Fibroblast of gingiva (primary cell): Measurements from ENCODE around the gene ROBO1.
A peak's percentile ranks its signal among the peaks of the same experiment; 100 is the strongest.
"Not testable (repeated sequence)": the region's sequence is repeated elsewhere in the genome, so short reads cannot be mapped to it uniquely, and the experiment has no call there.

Experiments
- DNase-seq: peaks from one replicate; pipeline ENCODE4 v3.0.0-alpha.2; 2011; ENCODE audit warnings: low read depth

Gene ROBO1

DNA sequence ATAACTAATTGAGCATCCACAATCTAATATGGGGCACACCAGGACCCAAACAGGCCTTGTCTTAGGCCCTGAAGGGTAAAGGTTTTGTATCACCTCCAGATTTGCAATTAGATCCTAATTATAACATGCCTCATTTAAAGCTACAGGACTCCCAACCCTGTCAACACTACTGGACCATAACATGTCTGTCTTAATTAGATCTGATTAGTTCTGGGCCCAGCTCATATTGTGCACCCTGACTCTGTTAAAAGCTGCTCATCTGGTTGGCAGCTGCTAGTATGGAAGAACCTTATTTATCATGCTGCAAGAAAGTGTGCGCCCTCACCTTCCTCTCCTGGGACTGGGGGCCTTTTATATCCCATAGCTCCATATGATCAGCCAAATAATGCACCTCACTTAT, 457.8 kb downstream of the ROBO1 start:
- no peak for DNase-seq

DNA sequence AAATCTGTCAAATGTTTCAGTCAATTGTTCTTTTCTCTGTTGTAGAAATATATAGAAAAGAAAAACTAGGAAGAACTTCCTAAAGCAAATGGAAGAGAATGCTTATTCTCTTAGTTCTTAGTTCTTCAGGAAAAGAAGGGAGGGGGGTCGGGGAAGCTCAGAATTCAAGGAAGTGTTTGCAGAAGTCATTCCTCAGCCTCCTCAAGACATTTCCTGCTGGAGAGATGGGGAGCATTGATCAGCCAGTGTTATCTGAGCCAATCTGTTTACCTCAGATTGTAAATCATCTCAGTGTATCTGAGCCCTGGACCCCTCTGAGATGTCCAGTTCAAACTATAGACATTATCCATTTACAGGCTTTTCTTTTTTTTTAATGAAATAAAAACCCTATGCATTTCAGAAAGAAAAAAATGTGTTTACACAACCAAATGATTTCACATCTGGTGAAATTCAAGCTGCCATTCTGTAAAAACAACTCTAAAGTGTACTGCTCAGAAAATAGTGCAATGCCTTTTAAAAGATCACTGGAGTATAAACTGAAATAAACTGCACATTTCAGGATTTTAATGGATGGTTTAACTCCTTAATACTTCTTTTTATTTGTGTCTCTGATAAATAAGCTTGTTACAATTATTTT, 460.7 kb downstream of the ROBO1 start:
- peak; percentile 24 for DNase-seq

DNA sequence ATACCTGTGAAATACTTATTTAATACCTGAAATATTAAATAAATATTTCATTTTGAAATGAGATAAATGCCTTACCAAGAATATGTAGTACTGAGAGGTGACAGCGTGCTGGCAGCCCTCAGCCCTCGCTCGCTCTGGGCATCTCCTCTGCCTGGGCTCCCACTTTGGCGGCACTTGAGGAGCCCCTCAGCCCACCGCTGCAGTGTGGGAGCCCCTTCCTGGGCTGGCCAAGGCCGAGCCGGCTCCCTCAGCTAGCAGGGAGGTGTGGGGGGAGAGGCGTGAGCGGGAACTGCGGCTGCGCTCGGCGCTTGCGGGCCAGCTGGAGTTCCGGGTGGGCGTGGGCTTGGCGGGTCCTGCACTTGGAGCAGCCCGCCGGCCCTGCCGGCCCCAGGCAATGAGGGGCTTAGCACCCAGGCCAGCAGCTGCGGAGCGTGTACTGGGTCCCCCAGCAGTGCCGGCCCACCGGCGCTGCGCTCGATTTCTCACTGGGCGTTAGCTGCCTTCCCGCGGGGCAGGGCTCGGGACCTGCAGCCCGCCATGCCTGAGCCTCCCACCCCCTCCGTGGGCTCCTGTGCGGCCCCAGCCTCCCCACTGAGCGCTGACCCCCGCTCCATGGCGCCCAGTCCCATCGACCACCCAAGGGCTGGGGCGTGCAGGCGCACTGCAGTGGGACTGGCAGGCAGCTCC, 467.7 kb downstream of the ROBO1 start:
- DNase-seq = not testable (repeated sequence)

DNA sequence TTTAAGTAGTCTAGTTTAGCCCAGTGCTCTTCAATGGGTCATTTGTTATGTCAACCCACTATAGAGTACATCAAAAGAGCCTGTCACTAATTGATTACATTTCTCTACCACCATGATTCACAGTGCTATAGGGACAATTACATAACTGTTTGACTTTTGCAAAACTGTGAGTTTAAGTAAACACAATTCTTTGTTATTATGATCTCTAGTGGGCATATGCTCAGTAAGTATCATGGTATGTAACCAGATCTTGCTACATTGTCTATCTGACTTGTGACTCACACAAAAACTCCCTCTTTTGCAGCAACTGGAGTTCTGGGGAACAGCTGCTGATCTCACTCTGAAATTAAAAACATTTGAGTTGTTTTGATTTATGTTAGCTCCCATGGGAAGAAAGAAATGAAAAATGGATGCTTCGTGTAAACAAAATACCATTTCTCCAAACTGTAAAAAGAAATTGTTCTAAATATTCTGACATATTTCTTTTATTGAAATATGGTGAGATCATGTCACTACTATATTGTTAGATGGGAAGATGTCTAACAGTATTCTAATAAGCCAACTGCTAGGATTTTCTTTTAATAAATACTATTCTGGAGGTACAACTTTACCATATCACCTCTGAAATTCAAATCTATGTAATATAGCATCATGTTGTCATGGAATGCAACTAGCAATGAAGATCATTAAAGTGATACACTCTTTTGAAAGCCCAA, 470.4 kb downstream of the ROBO1 start:
- peak; percentile 95 for DNase-seq

DNA sequence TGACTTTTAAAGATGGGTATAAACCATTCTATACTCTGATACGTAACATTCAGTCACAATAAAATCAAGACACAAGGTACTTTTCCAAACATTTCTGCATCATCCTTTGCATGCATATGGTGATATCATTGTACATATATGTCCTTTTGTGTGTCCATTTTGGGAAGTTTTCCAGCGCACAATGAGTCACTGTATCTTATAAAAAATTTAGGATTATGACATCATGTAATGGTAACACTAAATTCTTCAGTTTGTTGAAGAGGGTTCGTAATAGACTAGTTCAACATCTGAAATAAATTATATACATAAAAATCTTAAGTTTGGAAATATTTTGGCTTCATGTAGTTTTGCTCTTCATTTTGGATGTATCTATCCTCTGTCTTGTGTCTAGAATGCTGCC, 480.9 kb downstream of the ROBO1 start:
- no peak for DNase-seq

DNA sequence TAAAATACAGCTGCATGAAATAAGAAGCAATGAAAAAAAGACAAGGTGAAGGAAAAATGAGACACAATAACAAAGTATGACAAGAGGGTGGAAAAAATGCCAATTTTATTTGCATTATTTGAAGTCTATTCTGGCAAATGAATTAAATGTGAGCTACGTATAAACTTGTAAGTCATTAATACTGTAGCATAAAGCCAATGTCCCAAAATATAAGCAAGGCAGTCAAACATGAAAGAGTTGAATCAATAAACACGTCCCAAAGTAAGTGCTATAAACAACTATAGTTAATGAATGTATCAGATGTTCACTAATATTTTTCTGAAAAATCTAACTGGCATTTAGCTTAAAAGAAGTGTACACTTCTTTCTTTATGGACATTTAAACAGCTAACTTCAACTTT, 481.9 kb downstream of the ROBO1 start:
- DNase-seq = no peak

DNA sequence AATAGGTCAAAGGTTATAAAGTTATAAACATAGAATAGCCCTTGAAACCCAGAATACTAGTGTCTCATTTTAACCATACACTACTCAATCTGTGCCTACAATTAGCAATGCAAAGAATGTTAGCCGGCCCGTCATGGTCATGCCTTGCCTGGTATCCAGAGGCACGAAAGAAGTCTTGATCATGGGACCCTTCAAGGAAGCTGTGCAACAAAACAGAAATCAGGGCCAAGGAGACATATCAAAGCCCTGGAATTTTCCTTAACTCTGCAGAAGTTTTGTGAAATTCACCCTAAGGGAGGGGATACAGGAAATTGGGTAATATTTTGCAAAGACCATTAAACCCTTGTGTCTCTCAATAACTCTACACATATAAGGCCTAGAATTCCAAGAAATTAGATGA, 482.4 kb downstream of the ROBO1 start:
- DNase-seq = no peak

DNA sequence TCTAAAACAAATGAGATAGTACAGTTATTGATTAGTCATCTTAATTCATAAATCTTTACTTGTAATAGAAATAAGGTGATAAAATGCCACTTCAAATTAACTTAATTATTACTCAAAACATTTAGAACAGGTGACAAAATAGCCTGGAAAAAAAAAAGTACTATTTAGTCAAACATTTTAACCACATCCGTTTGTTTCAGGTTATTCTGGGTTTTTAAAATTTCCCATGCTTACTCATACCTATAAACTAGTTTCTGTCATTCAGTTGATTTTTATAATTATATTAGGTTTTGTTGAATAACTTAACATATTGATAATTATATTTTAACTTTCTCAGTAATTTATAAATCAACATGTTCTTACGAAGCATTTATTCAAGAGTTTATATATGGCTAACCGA, 483.0 kb downstream of the ROBO1 start:
- no peak for DNase-seq

DNA sequence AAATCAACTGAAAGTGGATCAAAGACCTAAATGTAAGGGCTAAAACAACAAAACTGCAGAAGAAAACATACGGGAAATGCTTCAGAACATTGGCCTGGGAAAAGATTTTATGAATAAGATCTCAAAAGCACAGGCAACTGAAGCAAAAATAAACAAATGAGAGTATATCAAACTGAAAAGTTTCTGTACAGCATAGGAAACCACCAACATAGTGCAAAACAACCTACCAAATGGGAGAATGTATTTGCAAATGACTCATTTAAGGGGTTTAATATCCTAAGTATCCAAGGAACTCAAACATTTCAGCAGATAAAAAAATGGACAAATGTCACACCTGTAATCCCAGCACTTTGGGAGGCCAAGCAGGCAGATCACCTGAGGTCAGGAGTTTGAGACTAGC, 489.1 kb downstream of the ROBO1 start:
- no peak for DNase-seq

DNA sequence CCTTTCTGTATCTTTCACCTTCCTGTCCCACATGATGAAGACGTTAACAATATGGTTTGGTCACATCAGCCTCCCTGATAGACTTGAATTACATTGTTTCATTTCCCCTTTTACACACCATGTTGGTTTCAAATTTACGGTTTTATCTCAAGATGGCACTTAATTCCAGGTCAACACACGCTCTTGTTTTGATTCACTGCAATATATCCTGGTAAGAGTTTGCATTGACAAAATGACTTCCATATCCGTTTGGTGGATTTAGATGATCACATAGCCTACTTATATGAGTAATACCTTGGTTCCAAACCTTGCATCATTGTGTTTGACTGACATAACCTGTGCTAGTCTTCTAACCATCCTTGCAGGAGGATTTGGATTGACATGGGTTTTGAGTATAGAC, 499.4 kb downstream of the ROBO1 start:
- no peak for DNase-seq

DNA sequence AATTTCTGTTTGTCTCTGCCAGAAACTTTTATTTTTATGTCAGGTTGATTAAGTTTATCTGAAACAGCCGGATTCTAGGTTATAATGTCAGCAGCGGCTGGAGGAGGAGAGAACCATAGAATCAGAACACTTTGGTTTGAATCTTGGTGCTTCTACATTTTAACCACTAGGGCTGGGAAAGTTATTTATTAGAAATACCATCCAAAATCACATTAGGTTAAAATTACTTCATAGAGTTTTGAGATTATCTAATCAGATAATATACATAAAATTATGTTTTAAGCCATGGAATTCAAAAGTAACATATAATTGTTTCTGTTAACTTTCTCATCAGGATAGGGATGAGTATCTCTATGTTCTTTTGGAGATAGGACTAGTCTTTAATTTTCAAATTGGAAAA, 502.9 kb downstream of the ROBO1 start:
- DNase-seq = no peak

DNA sequence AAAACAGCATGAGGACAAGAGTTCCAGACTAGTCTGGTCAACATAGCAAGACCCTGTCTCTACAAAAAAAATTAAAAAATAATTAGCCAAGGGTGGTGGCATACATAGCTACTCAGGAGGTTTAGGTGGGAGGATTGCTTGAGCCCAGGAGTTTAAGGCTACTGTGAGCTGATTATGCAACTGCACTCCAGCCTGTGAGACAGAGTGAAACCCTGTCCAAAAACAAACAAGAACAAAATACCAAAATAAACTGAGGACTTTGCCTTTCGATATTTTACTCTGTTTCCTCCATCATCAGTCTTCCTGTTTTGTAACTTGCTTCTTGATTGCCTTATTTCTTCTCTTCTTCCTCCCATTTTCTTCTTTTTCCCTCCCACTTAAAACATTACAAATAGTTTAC, 504.4 kb downstream of the ROBO1 start:
- no peak for DNase-seq

DNA sequence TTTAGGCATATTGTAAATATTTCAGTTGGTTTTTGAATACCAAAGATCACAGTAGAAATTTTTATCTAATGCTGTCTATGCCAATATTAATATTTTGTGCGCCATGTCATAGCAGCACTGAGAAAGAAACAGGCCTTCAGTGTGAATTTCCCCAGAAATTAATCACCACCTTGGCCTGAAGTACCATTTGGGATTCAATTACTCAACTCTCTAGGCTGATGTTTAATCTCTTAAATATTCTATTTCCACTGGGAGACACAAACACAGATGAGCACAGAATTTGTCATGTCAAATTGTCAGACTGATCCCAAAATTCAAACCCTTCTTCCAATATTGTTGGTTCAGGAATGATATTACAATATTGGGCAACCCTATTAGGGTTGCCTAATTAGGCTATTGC, 509.3 kb downstream of the ROBO1 start:
- DNase-seq = no peak

DNA sequence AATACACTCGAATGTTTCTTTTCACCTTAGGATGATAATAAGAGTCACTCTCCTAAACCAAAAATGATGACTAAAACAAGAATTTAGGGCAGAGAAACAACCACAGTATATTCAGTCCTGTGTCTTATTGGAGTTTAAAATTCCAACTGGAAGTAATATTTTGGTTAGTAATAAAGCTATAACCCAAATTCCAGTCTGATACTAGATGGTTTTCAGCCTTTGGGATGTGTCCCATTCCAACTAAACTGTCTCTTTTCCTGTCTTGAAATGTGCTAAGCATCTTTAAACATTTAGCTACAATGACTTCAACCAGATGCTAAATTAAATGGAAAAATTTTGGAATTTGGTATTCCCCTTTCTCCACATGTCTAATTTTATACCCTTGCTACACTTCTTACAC, 510.0 kb downstream of the ROBO1 start:
- no peak for DNase-seq

DNA sequence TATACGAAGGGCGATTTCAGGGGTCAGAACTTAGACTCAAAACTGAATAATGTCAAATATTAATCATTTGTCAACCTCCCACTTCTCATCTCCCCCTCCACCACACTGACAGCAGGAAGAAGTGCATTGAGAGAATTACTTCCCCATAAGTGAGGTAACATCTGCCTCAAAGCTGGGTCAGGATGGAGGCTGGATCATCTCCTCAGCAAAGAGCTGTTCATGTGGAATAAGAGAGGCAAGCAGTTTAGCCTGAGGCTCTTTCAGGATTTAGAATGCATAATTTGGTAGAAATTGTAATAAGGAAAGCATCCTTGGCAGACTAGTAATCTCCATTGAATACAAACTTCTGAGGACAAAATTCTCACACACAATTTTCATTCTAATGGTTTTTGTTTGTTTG, 512.1 kb downstream of the ROBO1 start:
- DNase-seq = no peak

DNA sequence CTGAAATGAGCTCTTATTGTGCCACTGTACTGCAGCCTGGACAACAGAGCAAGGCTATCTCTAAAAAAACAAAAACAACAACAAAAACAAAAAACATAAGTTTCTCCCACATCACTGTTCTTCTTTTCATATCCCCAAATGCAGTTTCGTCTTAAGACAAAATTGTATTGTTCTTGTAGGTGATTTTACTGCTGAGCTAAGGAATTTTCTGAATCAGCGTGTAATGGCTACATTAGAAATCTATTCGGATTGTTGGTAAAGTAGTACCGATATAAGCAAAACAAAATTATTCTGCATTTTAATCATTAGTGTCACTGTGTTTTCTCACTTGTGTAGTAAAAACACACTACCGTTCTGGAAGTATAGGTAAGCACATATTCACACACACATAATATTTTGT, 512.5 kb downstream of the ROBO1 start:
- no peak for DNase-seq

DNA sequence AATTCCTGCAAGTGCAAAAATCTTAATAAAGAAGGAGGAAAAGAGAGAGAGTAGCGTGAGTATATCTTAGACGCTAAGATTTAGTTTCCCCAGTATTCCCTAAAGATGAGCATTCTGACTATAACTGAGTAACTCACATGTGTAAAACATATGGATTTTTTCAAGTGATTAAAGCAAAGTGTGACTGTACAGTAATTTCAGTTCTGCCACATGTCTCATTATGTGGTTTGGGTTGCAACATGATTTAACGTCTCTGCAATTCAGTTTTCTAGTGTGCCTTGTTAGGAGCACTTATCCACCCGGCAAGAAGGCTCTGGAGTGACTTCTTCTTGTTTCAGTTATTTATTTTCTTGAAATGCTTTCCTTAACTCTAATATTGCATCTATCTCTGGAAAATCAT, 514.1 kb downstream of the ROBO1 start:
- no peak for DNase-seq

DNA sequence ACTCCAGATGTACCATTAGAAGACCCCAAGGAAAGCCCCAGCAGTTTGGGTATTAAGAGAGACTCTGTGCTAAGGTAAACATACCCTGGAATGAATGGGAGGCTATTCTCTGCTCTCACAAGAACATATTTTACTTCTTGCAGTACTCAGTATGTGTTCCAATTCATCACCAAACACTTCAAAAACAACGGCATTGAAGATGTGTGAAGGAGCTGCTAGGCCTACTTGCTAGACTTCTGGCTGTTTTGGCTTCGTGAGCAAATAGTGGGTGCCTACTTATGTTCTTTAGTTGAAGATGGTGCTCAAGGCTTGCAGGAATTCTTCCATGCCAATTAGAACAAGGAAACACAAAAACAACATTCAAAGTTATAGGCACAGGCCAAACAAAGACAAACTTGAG, 514.5 kb downstream of the ROBO1 start:
- DNase-seq = no peak

DNA sequence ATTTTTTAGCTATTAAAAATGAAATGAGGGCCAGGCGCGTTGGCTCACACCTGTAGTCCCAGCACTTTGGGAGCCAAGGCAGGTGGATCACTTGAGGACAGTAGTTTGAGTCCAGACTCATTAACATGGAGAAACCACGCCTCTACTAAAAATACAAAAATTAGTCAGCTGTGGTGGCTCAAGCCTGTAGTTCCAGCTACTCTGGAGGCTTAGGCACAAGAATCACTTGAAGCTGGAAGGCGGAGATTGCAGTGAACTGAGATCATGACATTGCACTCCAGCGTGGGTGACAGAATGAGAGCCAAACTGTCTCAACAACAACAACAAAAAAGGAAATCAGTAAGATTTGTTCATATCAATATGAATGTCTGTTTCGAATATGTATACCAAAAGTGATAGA, 517.1 kb downstream of the ROBO1 start:
- no peak for DNase-seq

DNA sequence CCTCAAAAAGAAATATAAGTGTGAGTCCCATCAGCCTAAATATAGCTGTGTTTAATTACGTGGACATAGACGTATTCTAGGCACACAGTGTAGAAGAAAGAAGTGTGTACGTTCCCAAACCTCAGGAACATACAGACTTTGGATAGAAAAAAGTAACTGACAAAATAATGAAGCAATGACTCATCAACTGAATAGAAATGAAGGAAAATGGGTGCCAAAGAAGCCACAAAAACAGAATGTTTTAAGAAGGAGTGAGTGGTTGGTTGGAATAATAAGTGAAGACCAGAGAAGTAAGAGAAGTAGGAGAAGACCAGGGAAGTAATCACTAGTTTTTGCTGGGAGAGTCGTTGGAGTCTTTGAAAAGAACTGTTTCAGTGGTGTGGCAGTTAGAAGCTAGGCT, 518.1 kb downstream of the ROBO1 start:
- DNase-seq = no peak

DNA sequence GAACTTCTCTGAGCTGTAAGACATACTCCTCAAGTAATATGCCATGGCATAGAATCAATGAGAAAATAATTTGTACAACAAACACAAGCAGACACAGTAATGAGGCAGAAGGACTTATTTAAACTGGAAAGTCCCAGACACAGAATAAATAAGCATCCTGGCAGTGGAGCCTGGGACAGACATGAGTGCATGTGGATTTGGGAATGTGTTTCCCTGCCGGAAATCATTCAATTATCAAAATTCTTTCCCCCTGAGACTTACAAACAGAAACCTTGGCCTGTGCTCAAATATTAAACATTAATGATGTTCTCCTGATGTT, 520.1 kb downstream of the ROBO1 start:
- peak; percentile 28 for DNase-seq

DNA sequence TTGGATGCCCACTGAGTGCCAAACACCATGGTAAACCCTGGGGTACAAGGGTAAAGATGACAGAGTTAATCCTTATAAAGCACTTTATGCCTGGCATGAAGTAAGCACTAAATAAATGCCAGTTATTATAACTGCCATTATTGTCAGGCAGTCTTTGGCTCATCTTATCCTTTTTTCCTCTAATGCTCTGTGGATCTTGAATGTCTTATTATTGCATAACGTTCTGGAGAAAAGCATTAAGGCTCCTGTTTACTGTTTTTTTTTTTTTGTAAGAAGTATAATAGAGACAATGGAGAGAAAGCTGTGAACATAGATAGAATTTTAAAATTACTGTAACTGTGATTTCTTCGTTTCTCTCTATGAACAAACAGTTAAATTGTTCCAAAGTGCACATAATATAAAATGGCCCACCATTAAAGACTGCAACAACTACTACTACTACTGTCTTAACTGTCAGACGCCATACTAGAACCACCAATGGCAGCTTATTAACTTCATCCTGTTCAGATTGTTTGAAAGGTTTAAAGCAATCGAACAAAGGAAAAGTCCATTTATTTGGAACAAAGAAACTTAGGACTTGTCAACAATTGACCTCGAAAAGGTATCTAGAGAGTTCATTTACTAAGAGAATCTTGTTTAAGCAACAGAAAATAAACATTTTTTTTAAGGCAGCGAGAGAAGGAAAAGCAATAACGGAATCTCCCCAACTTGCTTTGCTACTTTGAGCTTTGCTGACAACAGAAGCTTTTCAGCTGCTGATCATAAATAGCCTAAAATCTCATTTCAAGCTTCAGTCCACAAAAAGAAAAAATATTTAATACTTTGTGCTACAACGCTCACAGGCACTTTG, 520.7 kb downstream of the ROBO1 start:
- DNase-seq = no peak
